Right lobe of liver (tissue), 6 donors: ENCODE results near the gene INPP5A. TPM values are rescaled to one million over a fixed set of nuclear protein-coding genes. Genes with fewer than 3 reads are reported as not detected.

ENCODE experiments used
- ATAC-seq, 4 donors: fragments of 200-7000 bp; cut with Tn5 transposase; one replicate each; pipeline ENCODE4 v1.9.1; 2020; ENCODE audit warnings: mild to moderate bottlenecking in 4 of 4, moderate library complexity in 4 of 4
- DNase-seq, 3 donors: peaks; one replicate each; pipeline ENCODE4 v3.0.0-alpha.2; 2020
- H3K27ac ChIP-seq, 3 donors: fragments of 200-600 bp; one replicate each; pipeline ENCODE4 v1.8.0; 2022
- H3K27me3 ChIP-seq, 2 donors: fragments of 200-600 bp; one replicate each; pipeline ENCODE4 v1.8.0; 2022
- H3K36me3 ChIP-seq, 4 donors: fragments of 200-600 bp; sonication (generic) in 1 of 4; one replicate each; pipeline versions ENCODE4 v1.5.1 to v1.8.0; 2017 to 2022; ENCODE audit warnings: control low read depth in 1 of 4
- H3K4me1 ChIP-seq, 4 donors: fragments of 200-600 bp; sonication (generic) in 1 of 4; one replicate each; pipeline versions ENCODE4 v1.5.1 to v1.8.0; 2017 to 2022; ENCODE audit warnings: control low read depth in 1 of 4
- H3K4me3 ChIP-seq, 3 donors: fragments of 200-600 bp; one replicate each; pipeline ENCODE4 v1.8.0; 2022
- H3K9me3 ChIP-seq, 4 donors: fragments of 200-600 bp; sonication (generic) in 1 of 4; one replicate each; pipeline versions ENCODE4 v1.5.1 to v1.8.0; 2017 to 2022; ENCODE audit warnings: control low read depth in 1 of 4
- CTCF ChIP-seq, 4 donors: fragments of 200-600 bp in 3 of 4; fragments of 450-650 bp in 1 of 4; IDR thresholded peaks; one replicate each; pipeline versions ENCODE4 v1.5.1 to v1.8.0; 2016 to 2022; ENCODE audit warnings: antibody characterized with exemption in 4 of 4, mild to moderate bottlenecking in 2 of 4
- POLR2A ChIP-seq: fragments of 450-650 bp; IDR thresholded peaks from one replicate; pipeline ENCODE4 v1.6.1; 2017; ENCODE audit warnings: antibody characterized with exemption, mild to moderate bottlenecking
- WGBS: methylation state at CpG from one replicate; pipeline ENCODE4 v1.1.6; 2018; ENCODE audit warnings: low coverage, low lambda C conversion rate; ENCODE audit not compliant: insufficient coverage; ENCODE audit errors: missing lambda C conversion rate; 5-methylcytosine and 5-hydroxymethylcytosine counted together
- intact Hi-C, 2 donors: fragments of 100-400 bp; cut with DNase I; formaldehyde crosslinking; loops; one replicate each; pipeline versions ENCODE4 v1.11.2 to v1.14.1; 2022
- total RNA-seq, 6 experiments: library from RNA; depleted of rRNA in 2 of 6; stranded (reverse); fragments of >200 nt in 2 of 6; fragmentation: NEBNext Ultra II Directional in 3 of 6; extraction: Animal tissue kit (Norgen Biotek cat#: 25700) in 3 of 6; gene quantifications; one replicate each; pipeline versions ENCODE4 v1.1.0 to v1.2.4, GENCODE V29; 2016 to 2023
- donor health status: DM: no; HTN: yes; CAD: no.
- donor health status: DM: no; HTN: no; CAD: no.
- donor health status: DM: no; HTN: no; CAD: no.
- donor health status: DM: no; HTN: yes; CAD: no.
- donor health status: DM: no; HTN: yes; CAD: no.

INPP5A gene
- total RNA-seq, 6 experiments from 2014 or later: 12.5 to 24.6 (median 16.9) TPM

GRCh38 chr10:132518572-132519381 is 18.8 kb upstream of the INPP5A start:
- Histone ChIP-seq H3K27ac (peak overlapping the region; percentile 58 to 89 (median 87)), H3K9me3 (no peaks in the 10 kb centered on the region), H3K27me3 (no peaks in the 10 kb centered on the region), H3K4me3 (peak overlapping the region in 2 of 3 donors; percentile 34 to 37), H3K36me3 (no peaks in the 10 kb centered on the region), H3K4me1 (peaks cover 3 to 33% (median 17%) of the 10 kb centered on the region in 4 donors)
- DNase-seq (peak; percentile 83 to 93 (median 91)), ATAC-seq (peak; percentile 68 to 81 (median 75))
- intact Hi-C loops: no loop called here
- TF ChIP-seq CTCF (IDR thresholded peaks at IDR 0.05) (no peak), POLR2A (peak; percentile 42)
- 40% methylated on average over 10 of the region's 29 CpGs for WGBS

- Histone ChIP-seq H3K4me1 (peaks cover 3 to 33% (median 17%) of the 10 kb centered on the region in 4 donors), H3K9me3 (no peaks in the 10 kb centered on the region), H3K27me3 (no peaks in the 10 kb centered on the region), H3K27ac (peak overlapping the region; percentile 47 to 89 (median 87)), H3K4me3 (peak overlapping the region in 2 of 3 donors; percentile 34 to 37), H3K36me3 (no peaks in the 10 kb centered on the region)
- DNase-seq (peak in 2 of 3 donors; percentile 48 to 54), ATAC-seq (no peak)
- TF ChIP-seq CTCF (IDR thresholded peaks at IDR 0.05) (no peak), POLR2A (no peak)
- WGBS: 0% methylated on average over 1 of the region's 30 CpGs
- intact Hi-C loops: no loop called here
These were observed 18.0 kb upstream of the INPP5A start for GRCh38 chr10:132519382-132520176.

- ATAC-seq: no peak
- peaks cover 3 to 33% (median 17%) of the 10 kb centered on the region in 4 donors for H3K4me1 ChIP-seq
- peak overlapping the region in 2 of 3 donors; percentile 9 to 43 for H3K27ac ChIP-seq
These were observed 17.3 kb upstream of the INPP5A start for GRCh38 chr10:132520177-132520811.

More at GRCh38 chr10:132520177-132520811, 17.3 kb upstream of the INPP5A start:
- intact Hi-C loops: no loop called here
- Histone ChIP-seq H3K4me3 (no peak overlapping the region), H3K9me3 (no peaks in the 10 kb centered on the region), H3K36me3 (no peaks in the 10 kb centered on the region), H3K27me3 (no peaks in the 10 kb centered on the region)
- WGBS: 80% methylated on average over 11 of the region's 17 CpGs
- peak in 1 of 3 donors; percentile 42 for DNase-seq
- TF ChIP-seq POLR2A: no peak
- TF ChIP-seq CTCF (IDR thresholded peaks at IDR 0.05): no peak
